Esophagus muscularis mucosa (tissue), 4 donors: ENCODE data around the gene PPM1B. TPM values are rescaled to one million over a fixed set of nuclear protein-coding genes. Genes with fewer than 3 reads are reported as not detected.
"Not testable (repeated sequence)": the region's sequence is repeated elsewhere in the genome, so short reads cannot be mapped to it uniquely, and the experiment has no call there.

ENCODE experiments used
- DNase-seq: peaks from one replicate; pipeline ENCODE4 v3.0.0-alpha.2; 2017; ENCODE audit errors: extremely low spot score
- H3K27ac ChIP-seq, 4 donors: fragments of 200-600 bp; sonication (generic); replicated peaks in 1 of 4; 1 replicate in 3 of 4; 2 replicates in 1 of 4; pipeline ENCODE4 v1.5.1; 2016 to 2019; ENCODE audit warnings: mild to moderate bottlenecking in 1 of 4
- H3K27me3 ChIP-seq, 4 donors: fragments of 200-600 bp; sonication (generic); one replicate each; pipeline versions ENCODE4 v1.5.1 to v1.6.0; 2016 to 2019
- H3K36me3 ChIP-seq, 4 donors: fragments of 200-600 bp; sonication (generic); one replicate each; pipeline ENCODE4 v1.5.1; 2016 to 2019
- H3K4me1 ChIP-seq, 4 donors: fragments of 200-600 bp; sonication (generic); one replicate each; pipeline ENCODE4 v1.5.1; 2016 to 2019
- H3K4me3 ChIP-seq, 4 donors: fragments of 200-600 bp; sonication (generic); 1 replicate in 2 of 4; 2 replicates in 2 of 4; pipeline ENCODE4 v1.5.1; 2016 to 2019; ENCODE audit warnings: mild to moderate bottlenecking in 4 of 4, moderate library complexity in 1 of 4
- H3K9me3 ChIP-seq, 4 donors: fragments of 200-600 bp; sonication (generic); 1 replicate in 3 of 4; 2 replicates in 1 of 4; pipeline ENCODE4 v1.5.1; 2016 to 2019
- EP300 ChIP-seq: sonication (generic); formaldehyde crosslinking; IDR thresholded peaks from one replicate; pipeline ENCODE4 v1.6.1; 2017; ENCODE audit warnings: antibody characterized with exemption
- POLR2A ChIP-seq: fragments of 450-650 bp; IDR thresholded peaks from one replicate; pipeline ENCODE4 v1.6.1; 2017; ENCODE audit warnings: antibody characterized with exemption, moderate library complexity, mild to moderate bottlenecking, low read depth
- POLR2AphosphoS5 ChIP-seq, 2 donors: sonication (generic); formaldehyde crosslinking; IDR thresholded peaks; one replicate each; pipeline ENCODE4 v1.6.1; 2017; ENCODE audit warnings: antibody characterized with exemption in 2 of 2
- WGBS: methylation state at CpG from one replicate; pipeline ENCODE4 v1.1.5; 2018; 5-methylcytosine and 5-hydroxymethylcytosine counted together
- intact Hi-C: fragments of 100-400 bp; cut with DNase I; formaldehyde crosslinking; loops from one replicate; pipeline ENCODE4 v1.15.1; 2023
- total RNA-seq, 4 donors: library from RNA; depleted of rRNA; stranded (reverse); fragments of >200 nt; gene quantifications; one replicate each; pipeline versions ENCODE4 v1.1.0 to v1.2.1, GENCODE V29; 2016
- TF ChIP-seq, protein P1 (sequence below), 3 experiments: fragments of 200-600 bp in 2 of 3; fragments of 450-650 bp in 1 of 3; sonication (generic) in 2 of 3; IDR thresholded peaks; one replicate each; pipeline ENCODE4 v1.5.1; 2017 to 2019; ENCODE audit warnings: antibody characterized with exemption in 3 of 3, mild to moderate bottlenecking in 2 of 3, moderate library complexity in 1 of 3

PPM1B gene
- total RNA-seq, 4 donors from 2014 or later, result 61.4 to 92.7 (median 75.8) TPM

DNA sequence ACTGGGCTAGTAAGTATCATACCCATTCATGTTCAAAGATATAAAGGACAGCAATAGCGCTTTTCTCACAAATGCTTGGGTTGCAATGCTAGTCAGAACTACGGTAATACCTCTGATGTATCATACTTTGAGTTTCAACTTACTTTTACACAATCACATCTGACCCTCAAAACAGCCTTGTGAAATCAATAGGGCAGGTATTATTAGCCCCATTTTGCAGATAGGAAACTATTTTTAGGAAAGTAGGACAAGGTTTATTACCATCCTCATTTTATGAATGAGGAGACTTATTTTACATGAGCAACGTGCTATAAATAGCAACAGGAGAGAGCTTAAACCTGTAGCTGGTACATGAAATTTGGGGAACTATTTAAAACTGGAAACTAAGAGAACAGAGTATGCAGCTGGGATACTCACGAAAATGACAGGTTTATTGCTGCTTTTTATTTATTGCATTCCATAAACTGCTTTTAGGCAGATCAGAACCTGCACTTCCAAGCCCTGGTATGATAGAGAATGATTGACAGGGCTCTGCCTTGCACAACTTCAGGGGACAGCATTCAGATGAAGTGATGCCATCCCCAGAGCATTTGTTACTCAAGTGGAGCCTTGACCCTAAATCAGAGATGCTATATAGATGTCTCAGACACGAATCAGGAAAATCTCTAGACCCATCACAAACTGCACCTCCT, 42.4 kb upstream of the PPM1B start:
- DNase-seq, result no peak
- Histone ChIP-seq H3K4me3 (no peak overlapping the region), H3K4me1 (peaks cover 0 to 10% (median 3%) of the 10 kb centered on the region in 4 donors), H3K27ac (no peak overlapping the region), H3K36me3 (no peaks in the 10 kb centered on the region), H3K9me3 (no peaks in the 10 kb centered on the region), H3K27me3 (no peaks in the 10 kb centered on the region)
- 69% methylated on average over 5 of the region's 5 CpGs for WGBS
- intact Hi-C loops, result no loop called here
- TF ChIP-seq EP300 (no peak), POLR2A (no peak), POLR2AphosphoS5 (IDR thresholded peaks at IDR 0.05) (no peak)
- TF ChIP-seq, protein P1, sequence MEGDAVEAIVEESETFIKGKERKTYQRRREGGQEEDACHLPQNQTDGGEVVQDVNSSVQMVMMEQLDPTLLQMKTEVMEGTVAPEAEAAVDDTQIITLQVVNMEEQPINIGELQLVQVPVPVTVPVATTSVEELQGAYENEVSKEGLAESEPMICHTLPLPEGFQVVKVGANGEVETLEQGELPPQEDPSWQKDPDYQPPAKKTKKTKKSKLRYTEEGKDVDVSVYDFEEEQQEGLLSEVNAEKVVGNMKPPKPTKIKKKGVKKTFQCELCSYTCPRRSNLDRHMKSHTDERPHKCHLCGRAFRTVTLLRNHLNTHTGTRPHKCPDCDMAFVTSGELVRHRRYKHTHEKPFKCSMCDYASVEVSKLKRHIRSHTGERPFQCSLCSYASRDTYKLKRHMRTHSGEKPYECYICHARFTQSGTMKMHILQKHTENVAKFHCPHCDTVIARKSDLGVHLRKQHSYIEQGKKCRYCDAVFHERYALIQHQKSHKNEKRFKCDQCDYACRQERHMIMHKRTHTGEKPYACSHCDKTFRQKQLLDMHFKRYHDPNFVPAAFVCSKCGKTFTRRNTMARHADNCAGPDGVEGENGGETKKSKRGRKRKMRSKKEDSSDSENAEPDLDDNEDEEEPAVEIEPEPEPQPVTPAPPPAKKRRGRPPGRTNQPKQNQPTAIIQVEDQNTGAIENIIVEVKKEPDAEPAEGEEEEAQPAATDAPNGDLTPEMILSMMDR (IDR thresholded peaks at IDR 0.05), result no peak

DNA sequence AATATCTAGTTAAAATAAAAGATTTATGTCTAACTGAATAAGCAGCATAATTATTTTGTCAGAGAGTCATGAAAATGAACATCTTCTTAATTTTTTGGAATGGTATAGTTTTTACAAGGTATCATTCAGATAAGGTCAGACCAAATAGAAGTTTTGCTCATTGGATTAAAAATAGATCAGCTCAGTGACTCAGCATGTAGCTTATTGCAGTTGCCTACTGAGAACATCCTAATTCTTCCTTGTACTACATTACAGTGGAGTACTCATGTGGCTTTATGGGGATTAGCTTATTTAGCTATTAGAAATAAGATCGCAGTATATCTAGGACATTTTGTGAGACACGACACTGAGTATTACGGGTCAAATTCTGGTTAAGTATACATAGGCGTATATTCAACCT, 38.2 kb upstream of the PPM1B start:
- DNase-seq, result no peak
- TF ChIP-seq, protein P1 (IDR thresholded peaks at IDR 0.05), result no peak
- TF ChIP-seq EP300 (no peak), POLR2A (no peak), POLR2AphosphoS5 (IDR thresholded peaks at IDR 0.05) (no peak)
- no peak overlapping the region for H3K4me3 ChIP-seq
- no peaks in the 10 kb centered on the region for H3K36me3 ChIP-seq
- no peak overlapping the region for H3K27ac ChIP-seq
- peaks cover 0 to 11% (median 3%) of the 10 kb centered on the region in 4 donors for H3K4me1 ChIP-seq
- H3K9me3 ChIP-seq, result no peaks in the 10 kb centered on the region
- H3K27me3 ChIP-seq, result no peaks in the 10 kb centered on the region
- 90% methylated on average over 4 of the region's 4 CpGs for WGBS
- intact Hi-C loops, result no loop called here

DNA sequence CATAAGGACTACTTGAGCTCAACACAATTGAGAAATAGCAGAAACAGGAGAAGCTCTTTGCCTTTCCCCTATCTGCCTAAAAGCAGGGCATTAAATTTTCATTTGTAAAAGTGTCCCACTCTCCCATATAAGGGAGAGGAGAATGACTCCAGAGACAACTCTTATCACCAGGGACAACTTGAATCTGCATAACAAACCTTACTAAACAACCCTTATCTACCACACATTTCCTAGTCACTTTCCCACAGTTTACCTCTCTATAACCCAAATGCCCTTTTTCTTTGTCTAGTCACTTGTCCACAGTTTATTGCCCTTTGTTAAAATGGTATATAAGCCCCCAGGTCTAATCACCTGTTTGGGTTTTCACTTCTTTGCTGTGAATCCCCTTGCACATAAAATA, 37.5 kb upstream of the PPM1B start:
- Histone ChIP-seq H3K9me3 (no peaks in the 10 kb centered on the region), H3K27ac (no peak overlapping the region), H3K36me3 (no peaks in the 10 kb centered on the region), H3K27me3 (no peaks in the 10 kb centered on the region), H3K4me3 (no peak overlapping the region), H3K4me1 (peaks cover 0 to 19% (median 5%) of the 10 kb centered on the region in 4 donors)
- TF ChIP-seq, protein P1 (IDR thresholded peaks at IDR 0.05), result no peak
- TF ChIP-seq POLR2AphosphoS5 (IDR thresholded peaks at IDR 0.05) (no peak), EP300 (no peak), POLR2A (no peak)
- no peak for DNase-seq
- intact Hi-C loops, result no loop called here

GRCh38 chr2:44133602-44134001, 35.1 kb upstream of the PPM1B start:
- intact Hi-C loops, H3K4me3 ChIP-seq, DNase-seq, H3K27me3 ChIP-seq, H3K9me3 ChIP-seq, H3K36me3 ChIP-seq, H3K27ac ChIP-seq: not testable (repeated sequence)
- WGBS, result 93% methylated on average over 3 of the region's 3 CpGs
- peaks cover 0 to 24% (median 8%) of the 10 kb centered on the region in 4 donors for H3K4me1 ChIP-seq

DNA sequence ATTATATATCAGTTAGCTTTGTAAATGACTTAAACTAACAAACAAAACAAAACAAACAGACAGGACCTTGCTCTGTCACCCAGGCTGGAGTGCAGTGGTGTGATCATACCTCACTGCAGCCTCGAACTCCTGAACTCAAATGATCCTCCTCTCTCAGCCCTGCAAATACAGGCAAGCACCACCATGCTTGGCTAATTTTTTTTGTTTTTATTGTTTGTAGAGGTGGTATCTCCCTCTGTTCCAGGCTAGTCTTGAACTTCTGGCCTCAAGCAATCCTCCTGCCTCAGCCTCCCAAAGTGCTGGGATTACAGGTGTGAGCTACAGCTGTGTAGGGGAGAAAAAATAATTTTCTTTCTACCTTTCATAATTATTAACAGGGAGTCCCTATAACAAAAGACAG, 33.8 kb upstream of the PPM1B start:
- DNase-seq, result no peak
- intact Hi-C loops, result no loop called here
- Histone ChIP-seq H3K4me3 (no peak overlapping the region), H3K27ac (no peak overlapping the region), H3K27me3 (no peaks in the 10 kb centered on the region), H3K9me3 (no peaks in the 10 kb centered on the region), H3K4me1 (peaks cover 0 to 24% (median 8%) of the 10 kb centered on the region in 4 donors), H3K36me3 (no peaks in the 10 kb centered on the region)
- 95% methylated on average over 1 of the region's 1 CpG for WGBS
- TF ChIP-seq EP300 (no peak), POLR2A (no peak), POLR2AphosphoS5 (IDR thresholded peaks at IDR 0.05) (no peak)
- TF ChIP-seq, protein P1 (IDR thresholded peaks at IDR 0.05), result no peak
